Measurements from ENCODE around the gene HES6. TPM values are rescaled to one million over a fixed set of nuclear protein-coding genes. Genes with fewer than 3 reads are reported as not detected.

The HES6 gene
- total and polyA plus RNA-seq, 2 donors (not counting 1 experiment from before 2014, with no cell fraction given) = 0.82 to 4.1 TPM

DNA sequence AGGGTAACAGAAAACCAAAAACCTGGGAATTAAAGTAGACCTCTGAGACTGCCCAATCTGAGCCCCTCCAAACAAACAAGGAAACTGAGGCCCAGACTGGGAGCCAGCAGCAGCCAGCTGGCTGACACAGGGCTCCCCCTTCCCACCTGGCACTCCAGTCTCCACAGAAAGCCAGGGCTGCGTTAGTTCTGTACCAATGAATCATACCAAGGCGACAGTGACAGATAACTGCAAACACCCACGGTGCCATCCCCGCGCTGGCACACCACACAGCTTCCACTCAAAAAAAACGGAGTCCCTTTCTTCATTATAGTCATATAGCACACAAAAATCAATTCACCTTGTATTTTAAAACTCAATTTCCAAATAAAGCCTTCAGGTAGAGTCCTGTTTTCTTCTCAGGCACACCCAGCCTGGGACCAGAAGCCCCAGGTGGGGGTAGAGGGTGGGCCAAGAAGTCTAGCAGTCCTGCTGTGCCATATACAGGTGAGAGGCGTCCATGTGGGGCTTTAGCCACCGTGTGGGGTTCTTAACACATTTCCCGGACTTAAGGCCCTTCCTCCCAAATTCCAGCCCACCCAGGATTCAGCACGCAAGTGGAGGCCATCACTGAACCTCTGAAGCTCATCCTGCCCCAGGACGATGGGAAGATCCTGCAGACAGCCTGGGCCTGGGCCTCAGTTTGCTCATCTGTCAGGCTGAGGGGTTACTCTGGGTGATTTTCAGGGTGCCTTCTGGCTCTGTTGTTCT lies 47.3 kb upstream of the HES6 start:
- H3K9ac ChIP-seq (ENCODE audit: insufficient read depth, low read length) = peak overlapping the region; percentile 45
- TF ChIP-seq EZH2 (IDR thresholded peaks at IDR 0.05; ENCODE audit: low read length, missing control alignments) = no peak
- TF ChIP-seq, protein P1, sequence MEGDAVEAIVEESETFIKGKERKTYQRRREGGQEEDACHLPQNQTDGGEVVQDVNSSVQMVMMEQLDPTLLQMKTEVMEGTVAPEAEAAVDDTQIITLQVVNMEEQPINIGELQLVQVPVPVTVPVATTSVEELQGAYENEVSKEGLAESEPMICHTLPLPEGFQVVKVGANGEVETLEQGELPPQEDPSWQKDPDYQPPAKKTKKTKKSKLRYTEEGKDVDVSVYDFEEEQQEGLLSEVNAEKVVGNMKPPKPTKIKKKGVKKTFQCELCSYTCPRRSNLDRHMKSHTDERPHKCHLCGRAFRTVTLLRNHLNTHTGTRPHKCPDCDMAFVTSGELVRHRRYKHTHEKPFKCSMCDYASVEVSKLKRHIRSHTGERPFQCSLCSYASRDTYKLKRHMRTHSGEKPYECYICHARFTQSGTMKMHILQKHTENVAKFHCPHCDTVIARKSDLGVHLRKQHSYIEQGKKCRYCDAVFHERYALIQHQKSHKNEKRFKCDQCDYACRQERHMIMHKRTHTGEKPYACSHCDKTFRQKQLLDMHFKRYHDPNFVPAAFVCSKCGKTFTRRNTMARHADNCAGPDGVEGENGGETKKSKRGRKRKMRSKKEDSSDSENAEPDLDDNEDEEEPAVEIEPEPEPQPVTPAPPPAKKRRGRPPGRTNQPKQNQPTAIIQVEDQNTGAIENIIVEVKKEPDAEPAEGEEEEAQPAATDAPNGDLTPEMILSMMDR (conservative IDR thresholded peaks at IDR 0.05 in 1 of 2, IDR thresholded peaks at IDR 0.05 in 1 of 2; ENCODE audit: low read depth in 1 of 2, low read length in 2 of 2) = no peak
- H3K4me3 ChIP-seq (replicated peaks in 1 of 4; ENCODE audit: control extremely low read depth in 1 of 4, insufficient read depth in 1 of 4, low read depth in 3 of 4, low read length in 4 of 4) = peak overlapping the region; percentile 65 to 82 (median 77)
- no peak overlapping the region for H2AFZ ChIP-seq (ENCODE audit: low read length)
- H3K36me3 ChIP-seq (ENCODE audit: control insufficient read depth, insufficient read depth, low read length) = no peaks in the 10 kb centered on the region
- H3K27me3 ChIP-seq (ENCODE audit: control insufficient read depth, insufficient read depth, low read length) = peaks cover 2% of the 10 kb centered on the region
- peak overlapping the region; percentile 97 for H3K27ac ChIP-seq (ENCODE audit: insufficient read depth, low read length)
- no peaks in the 10 kb centered on the region for H4K20me1 ChIP-seq (ENCODE audit: control insufficient read depth, extremely low read depth, insufficient read depth, low read length)
- peaks cover 23% of the 10 kb centered on the region for H3K4me1 ChIP-seq (ENCODE audit: control insufficient read depth, extremely low read depth, insufficient read depth, low read length)
- peak overlapping the region; percentile 96 for H3K4me2 ChIP-seq (ENCODE audit: extremely low read depth, insufficient read depth, low read length)
- DNase-seq (ENCODE audit: low read depth in 2 of 2) = peak in 1 of 2 donors; percentile 22
- H3K79me2 ChIP-seq (ENCODE audit: control insufficient read depth, insufficient read depth, low read length) = peaks cover 1% of the 10 kb centered on the region
- no peaks in the 10 kb centered on the region for H3K9me3 ChIP-seq (ENCODE audit: control insufficient read depth, insufficient read depth, low read depth, low read length)

DNA sequence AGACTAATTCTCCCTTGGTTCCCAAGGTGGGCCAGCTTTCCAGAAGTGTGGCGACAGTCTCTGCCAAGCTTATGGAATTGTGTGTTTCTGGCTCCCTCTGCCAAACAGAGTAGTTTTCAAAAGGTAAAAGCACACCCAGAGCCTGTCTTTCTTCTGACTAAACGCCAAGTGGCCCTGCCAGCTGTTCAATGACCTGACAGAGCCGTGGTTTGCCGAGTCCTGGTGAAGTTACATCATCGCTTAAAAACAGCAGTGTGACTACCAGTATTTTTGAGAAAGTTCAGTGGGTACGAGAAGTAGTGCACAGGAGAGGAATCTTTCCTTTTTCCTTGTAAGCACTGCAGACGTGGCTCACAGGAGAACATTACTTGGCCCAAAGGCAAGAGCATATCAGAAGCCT lies 46.7 kb upstream of the HES6 start:
- H3K4me3 ChIP-seq (replicated peaks in 1 of 4; ENCODE audit: control extremely low read depth in 1 of 4, insufficient read depth in 1 of 4, low read depth in 3 of 4, low read length in 4 of 4) = peak overlapping the region in 1 of 4 experiments; percentile 81
- peaks cover 23% of the 10 kb centered on the region for H3K4me1 ChIP-seq (ENCODE audit: control insufficient read depth, extremely low read depth, insufficient read depth, low read length)
- TF ChIP-seq, protein P1 (conservative IDR thresholded peaks at IDR 0.05 in 1 of 2, IDR thresholded peaks at IDR 0.05 in 1 of 2; ENCODE audit: low read depth in 1 of 2, low read length in 2 of 2) = no peak
- no peak for TF ChIP-seq EZH2 (IDR thresholded peaks at IDR 0.05; ENCODE audit: low read length, missing control alignments)
- peak overlapping the region; percentile 96 for H3K4me2 ChIP-seq (ENCODE audit: extremely low read depth, insufficient read depth, low read length)
- peak overlapping the region; percentile 97 for H3K27ac ChIP-seq (ENCODE audit: insufficient read depth, low read length)
- no peaks in the 10 kb centered on the region for H4K20me1 ChIP-seq (ENCODE audit: control insufficient read depth, extremely low read depth, insufficient read depth, low read length)
- H3K27me3 ChIP-seq (ENCODE audit: control insufficient read depth, insufficient read depth, low read length) = no peaks in the 10 kb centered on the region
- peak overlapping the region; percentile 45 for H3K9ac ChIP-seq (ENCODE audit: insufficient read depth, low read length)
- H3K9me3 ChIP-seq (ENCODE audit: control insufficient read depth, insufficient read depth, low read depth, low read length) = no peaks in the 10 kb centered on the region
- H2AFZ ChIP-seq (ENCODE audit: low read length) = no peak overlapping the region
- peak; percentile 87 to 89 for DNase-seq (ENCODE audit: low read depth in 2 of 2)
- H3K36me3 ChIP-seq (ENCODE audit: control insufficient read depth, insufficient read depth, low read length) = no peaks in the 10 kb centered on the region
- H3K79me2 ChIP-seq (ENCODE audit: control insufficient read depth, insufficient read depth, low read length) = peaks cover 1% of the 10 kb centered on the region

- Histone ChIP-seq H3K4me2 (ENCODE audit: extremely low read depth, insufficient read depth, low read length) (peak overlapping the region; percentile 96), H3K27ac (ENCODE audit: insufficient read depth, low read length) (peak overlapping the region; percentile 97), H2AFZ (ENCODE audit: low read length) (no peak overlapping the region), H3K4me3 (replicated peaks in 1 of 4; ENCODE audit: control extremely low read depth in 1 of 4, insufficient read depth in 1 of 4, low read depth in 3 of 4, low read length in 4 of 4) (peak overlapping the region in 2 of 4 experiments; percentile 5 to 81), H3K9me3 (ENCODE audit: control insufficient read depth, insufficient read depth, low read depth, low read length) (no peaks in the 10 kb centered on the region), H3K9ac (ENCODE audit: insufficient read depth, low read length) (peak overlapping the region; percentile 45), H4K20me1 (ENCODE audit: control insufficient read depth, extremely low read depth, insufficient read depth, low read length) (no peaks in the 10 kb centered on the region), H3K27me3 (ENCODE audit: control insufficient read depth, insufficient read depth, low read length) (no peaks in the 10 kb centered on the region), H3K79me2 (ENCODE audit: control insufficient read depth, insufficient read depth, low read length) (peaks cover 1% of the 10 kb centered on the region), H3K4me1 (ENCODE audit: control insufficient read depth, extremely low read depth, insufficient read depth, low read length) (peaks cover 23% of the 10 kb centered on the region), H3K36me3 (ENCODE audit: control insufficient read depth, insufficient read depth, low read length) (no peaks in the 10 kb centered on the region)
- no peak for TF ChIP-seq EZH2 (IDR thresholded peaks at IDR 0.05; ENCODE audit: low read length, missing control alignments)
- TF ChIP-seq, protein P1 (conservative IDR thresholded peaks at IDR 0.05 in 1 of 2, IDR thresholded peaks at IDR 0.05 in 1 of 2; ENCODE audit: low read depth in 1 of 2, low read length in 2 of 2) = no peak
- DNase-seq (ENCODE audit: low read depth in 2 of 2) = no peak
These were observed 46.3 kb upstream of the HES6 start for GRCh38 chr2:238286095-238286494.

Measured in fibroblast of lung (primary cell).